ENCODE measurements around the gene LRMDA. TPM values are rescaled to one million over a fixed set of nuclear protein-coding genes. Genes with fewer than 3 reads are reported as not detected.

The LRMDA gene
- total RNA-seq, 1 donor from 2014 or later: not detected

DNA sequence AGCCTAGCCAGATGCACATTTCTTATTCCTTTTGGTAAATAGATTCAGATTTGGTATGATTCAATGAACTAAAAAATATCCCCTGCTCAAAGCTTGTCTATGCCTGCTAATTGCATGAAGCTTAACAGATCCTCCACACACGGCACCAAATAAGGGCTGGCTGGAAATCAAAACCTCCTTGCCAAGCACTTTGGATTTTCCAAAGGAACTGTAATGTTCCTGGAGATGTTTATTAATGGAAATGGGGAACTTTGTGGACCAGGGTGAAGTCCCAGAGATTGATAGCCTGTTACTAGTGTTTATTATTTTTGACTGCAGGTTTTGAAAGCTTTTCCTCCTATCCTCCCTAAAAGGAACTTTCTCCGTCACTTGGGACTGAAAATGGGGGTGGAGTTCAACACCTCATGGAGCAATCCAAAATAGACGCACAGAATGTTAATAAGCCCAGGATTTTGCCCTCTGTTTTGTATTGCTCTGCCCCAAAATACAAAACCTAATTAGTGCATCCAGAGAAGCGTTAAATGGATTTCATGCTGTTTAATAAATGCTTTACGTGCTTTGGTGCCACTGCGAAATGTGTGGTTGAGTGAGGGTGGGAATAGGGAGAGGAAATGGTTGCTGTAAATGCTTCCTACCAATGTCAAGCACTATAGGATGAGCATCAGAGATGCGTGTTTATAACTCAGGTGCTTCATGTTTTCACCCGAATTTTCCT is 1027.7 kb downstream of the LRMDA start:
- ChIA-PET POLR2A (no interaction called here), CTCF (no interaction called here)
- no peaks in the 10 kb centered on the region for H3K9me3 Mint-ChIP-seq
- H3K27ac Mint-ChIP-seq: no peak overlapping the region
- intact Hi-C loops (cut with micrococcal nuclease): no loop called here
- DNase-seq (no peak), ATAC-seq (ENCODE audit: low read depth) (no peak)
- H3K27me3 Mint-ChIP-seq: no peaks in the 10 kb centered on the region
- no peak overlapping the region for H3K4me3 Mint-ChIP-seq
- H3K4me1 Mint-ChIP-seq: no peaks in the 10 kb centered on the region
- no peaks in the 10 kb centered on the region for H3K36me3 Mint-ChIP-seq (ENCODE audit: low read depth)
- TF ChIP-seq, protein P1, sequence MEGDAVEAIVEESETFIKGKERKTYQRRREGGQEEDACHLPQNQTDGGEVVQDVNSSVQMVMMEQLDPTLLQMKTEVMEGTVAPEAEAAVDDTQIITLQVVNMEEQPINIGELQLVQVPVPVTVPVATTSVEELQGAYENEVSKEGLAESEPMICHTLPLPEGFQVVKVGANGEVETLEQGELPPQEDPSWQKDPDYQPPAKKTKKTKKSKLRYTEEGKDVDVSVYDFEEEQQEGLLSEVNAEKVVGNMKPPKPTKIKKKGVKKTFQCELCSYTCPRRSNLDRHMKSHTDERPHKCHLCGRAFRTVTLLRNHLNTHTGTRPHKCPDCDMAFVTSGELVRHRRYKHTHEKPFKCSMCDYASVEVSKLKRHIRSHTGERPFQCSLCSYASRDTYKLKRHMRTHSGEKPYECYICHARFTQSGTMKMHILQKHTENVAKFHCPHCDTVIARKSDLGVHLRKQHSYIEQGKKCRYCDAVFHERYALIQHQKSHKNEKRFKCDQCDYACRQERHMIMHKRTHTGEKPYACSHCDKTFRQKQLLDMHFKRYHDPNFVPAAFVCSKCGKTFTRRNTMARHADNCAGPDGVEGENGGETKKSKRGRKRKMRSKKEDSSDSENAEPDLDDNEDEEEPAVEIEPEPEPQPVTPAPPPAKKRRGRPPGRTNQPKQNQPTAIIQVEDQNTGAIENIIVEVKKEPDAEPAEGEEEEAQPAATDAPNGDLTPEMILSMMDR (IDR thresholded peaks at IDR 0.05): no peak

DNA sequence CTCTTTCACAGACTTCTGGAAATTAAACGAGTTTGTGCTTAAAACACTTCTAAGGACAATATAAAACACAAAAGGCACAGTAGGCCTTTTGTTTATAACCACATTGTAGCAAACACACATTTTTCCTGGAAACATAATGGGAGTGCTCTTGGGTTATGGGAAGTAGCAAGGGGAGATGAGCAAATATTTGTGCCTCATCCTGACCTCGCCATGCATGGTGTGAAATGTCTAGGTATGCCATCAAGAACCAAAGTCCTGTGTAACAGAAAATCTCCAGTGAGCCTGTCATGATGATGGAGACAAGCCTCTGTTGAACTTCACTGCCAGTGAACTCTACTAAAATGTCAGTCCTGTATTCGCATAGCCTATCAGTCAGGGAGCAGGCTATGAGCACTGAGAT is 1029.6 kb downstream of the LRMDA start:
- Mint-ChIP-seq H3K27me3 (no peaks in the 10 kb centered on the region), H3K4me3 (no peak overlapping the region), H3K27ac (no peak overlapping the region), H3K4me1 (no peaks in the 10 kb centered on the region), H3K36me3 (ENCODE audit: low read depth) (no peaks in the 10 kb centered on the region), H3K9me3 (no peaks in the 10 kb centered on the region)
- CTCF ChIA-PET: no interaction called here
- intact Hi-C loops (cut with micrococcal nuclease): no loop called here
- TF ChIP-seq, protein P1 (IDR thresholded peaks at IDR 0.05): no peak
- DNase-seq: no peak
- POLR2A ChIA-PET: no interaction called here
- no peak for ATAC-seq (ENCODE audit: low read depth)

DNA sequence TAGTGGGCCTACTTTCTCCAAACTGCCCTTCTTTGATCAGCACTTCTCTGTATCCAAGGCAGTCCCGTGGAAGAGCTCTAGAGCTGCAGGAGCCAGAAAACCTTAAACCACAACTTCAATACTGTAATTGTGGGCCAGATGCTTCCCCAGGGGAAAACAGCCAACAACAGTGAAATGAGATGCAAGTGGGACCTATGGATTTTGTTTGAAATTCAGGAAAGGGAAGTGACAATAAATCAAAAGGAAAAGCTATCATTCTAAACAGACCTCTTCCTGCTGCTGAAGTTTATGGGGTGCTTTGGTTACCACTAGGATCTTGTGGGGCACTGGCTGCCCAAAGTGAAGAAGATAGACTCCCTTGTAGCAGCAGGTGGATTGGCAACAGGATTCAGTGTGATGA is 1031.7 kb downstream of the LRMDA start:
- Mint-ChIP-seq H3K27ac (no peak overlapping the region), H3K27me3 (no peaks in the 10 kb centered on the region), H3K4me3 (no peak overlapping the region), H3K4me1 (no peaks in the 10 kb centered on the region), H3K9me3 (no peaks in the 10 kb centered on the region), H3K36me3 (ENCODE audit: low read depth) (no peaks in the 10 kb centered on the region)
- POLR2A ChIA-PET: no interaction called here
- intact Hi-C loops (cut with micrococcal nuclease): no loop called here
- CTCF ChIA-PET: no interaction called here
- ATAC-seq (ENCODE audit: low read depth) (no peak), DNase-seq (no peak)
- TF ChIP-seq, protein P1 (IDR thresholded peaks at IDR 0.05): no peak

DNA sequence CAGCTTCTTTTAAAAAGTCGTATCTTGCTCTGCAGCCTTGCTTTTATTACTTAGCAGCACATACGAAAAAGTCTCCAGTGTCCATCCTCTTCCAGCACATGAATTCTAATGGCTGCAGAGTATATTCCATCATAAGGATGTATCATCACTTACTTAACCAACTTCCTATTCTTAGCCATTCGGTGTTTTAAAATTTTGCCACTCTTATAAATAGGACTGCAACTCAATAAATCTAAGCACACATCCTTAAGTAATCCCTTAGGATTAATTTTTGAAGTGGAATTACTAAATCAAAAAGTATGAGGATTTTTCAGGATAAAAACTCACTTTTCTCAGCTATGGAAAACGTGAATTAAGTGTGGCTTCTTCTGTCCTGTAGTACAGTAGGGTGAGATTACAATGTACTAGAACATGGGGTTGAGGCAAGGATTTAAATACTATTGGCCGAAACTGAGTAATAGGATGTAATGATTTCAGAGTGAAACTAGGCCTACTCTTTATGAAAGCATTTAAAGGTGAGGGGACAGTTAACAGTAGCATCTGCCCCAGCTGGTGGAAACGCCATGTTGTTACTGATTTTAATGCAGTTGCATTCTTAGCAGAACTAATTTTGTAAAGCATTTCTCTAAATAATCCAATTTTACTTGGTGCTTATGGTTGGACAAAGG is 1035.5 kb downstream of the LRMDA start:
- H3K27me3 Mint-ChIP-seq: no peaks in the 10 kb centered on the region
- CTCF ChIA-PET: no interaction called here
- ATAC-seq (ENCODE audit: low read depth): no peak

DNA sequence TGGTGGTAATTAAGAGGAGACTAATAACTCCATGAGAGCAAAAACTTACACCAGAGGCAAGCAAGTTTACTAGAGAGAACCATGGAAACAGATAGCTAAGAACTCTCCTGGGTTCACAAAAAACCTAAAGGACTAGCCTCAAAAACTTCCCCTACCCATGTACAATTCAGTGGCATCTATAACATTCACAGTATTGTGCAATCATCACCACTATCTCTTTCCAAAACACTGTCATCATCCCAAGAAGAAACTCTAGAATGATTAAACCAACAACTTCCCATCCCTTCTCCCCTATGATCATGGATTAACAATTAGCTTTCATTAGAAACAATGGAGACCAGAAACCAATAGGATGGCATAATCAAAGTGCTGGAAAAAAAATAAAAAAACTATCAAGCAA is 1038.3 kb downstream of the LRMDA start:
- Mint-ChIP-seq H3K4me1 (no peaks in the 10 kb centered on the region), H3K27me3 (no peaks in the 10 kb centered on the region), H3K4me3 (no peak overlapping the region), H3K27ac (no peak overlapping the region), H3K9me3 (no peaks in the 10 kb centered on the region), H3K36me3 (ENCODE audit: low read depth) (no peaks in the 10 kb centered on the region)
- no peak for DNase-seq
- TF ChIP-seq, protein P1 (IDR thresholded peaks at IDR 0.05): no peak
- ChIA-PET POLR2A (no interaction called here), CTCF (no interaction called here)
- intact Hi-C loops (cut with micrococcal nuclease): no loop called here
- no peak for ATAC-seq (ENCODE audit: low read depth)

More for the DNA sequence above, 1035.5 kb downstream of the LRMDA start:
- no peaks in the 10 kb centered on the region for H3K36me3 Mint-ChIP-seq (ENCODE audit: low read depth)
- no peak overlapping the region for H3K27ac Mint-ChIP-seq
- POLR2A ChIA-PET: no interaction called here
- intact Hi-C loops (cut with micrococcal nuclease): no loop called here
- H3K4me3 Mint-ChIP-seq: no peak overlapping the region
- TF ChIP-seq, protein P1 (IDR thresholded peaks at IDR 0.05): no peak
- H3K4me1 Mint-ChIP-seq: no peaks in the 10 kb centered on the region
- DNase-seq: no peak
- no peaks in the 10 kb centered on the region for H3K9me3 Mint-ChIP-seq

All from activated B cell treated with CpG ODN at 0.5 μM for 24 hours (primary cell).